H1 (cell line): Measurements from ENCODE around the gene BCL2. TPM values are rescaled to one million over a fixed set of nuclear protein-coding genes. Genes with fewer than 3 reads are reported as not detected.

ENCODE experiments used
- CTCF ChIA-PET: fragments of 300-600 bp; sonication (Branson Sonifier 250); formaldehyde crosslinking; loops from one replicate; lab custom pipeline; 2021; ENCODE audit not compliant: partially characterized antibody; lab: Charles Lee
- POLR2A ChIA-PET: fragments of 300-600 bp; sonication (Branson Sonifier 250); formaldehyde crosslinking; loops from one replicate; lab custom pipeline; 2021; ENCODE audit warnings: inconsistent platforms; ENCODE audit not compliant: partially characterized antibody; lab: Charles Lee
- DNase-seq, 2 experiments: peaks; one replicate each; pipeline versions ENCODE4 v3.0.0 to v3.0.0-alpha.2; 2010 to 2022; ENCODE audit warnings: low spot score in 2 of 2, low read depth in 1 of 2, mixed read lengths in 1 of 2
- FAIRE-seq: peaks from 2 replicates; lab custom pipeline; 2011; peaks lifted over from hg19 to GRCh38; lab: Jason Lieb, UNC
- H2AFZ ChIP-seq: 2 replicates; pipeline ENCODE4 v1.8.1; 2012; ENCODE audit warnings: low read length, inconsistent platforms
- H2AK5ac ChIP-seq: 2 replicates; pipeline ENCODE4 v1.6.1; 2013; ENCODE audit warnings: low read depth, low read length
- H2BK120ac ChIP-seq: replicated peaks from 2 replicates; pipeline ENCODE3; 2013; ENCODE audit warnings: low read depth, low read length, inconsistent platforms
- H2BK12ac ChIP-seq: 2 replicates; pipeline ENCODE4 v1.6.1; 2013; ENCODE audit warnings: low read depth, low read length
- H2BK15ac ChIP-seq: 2 replicates; pipeline ENCODE4 v1.6.1; 2013; ENCODE audit warnings: low read length
- H2BK20ac ChIP-seq: 2 replicates; pipeline ENCODE4 v1.6.1; 2013; ENCODE audit warnings: low read length
- H2BK5ac ChIP-seq: 2 replicates; pipeline ENCODE4 v1.6.1; 2013; ENCODE audit warnings: low read depth, low read length
- H3K14ac ChIP-seq: 2 replicates; pipeline ENCODE4 v1.6.1; 2013; ENCODE audit warnings: inconsistent platforms; ENCODE audit not compliant: insufficient read length
- H3K18ac ChIP-seq: 2 replicates; pipeline ENCODE4 v1.6.1; 2013; ENCODE audit warnings: low read length; ENCODE audit errors: extremely low read depth
- H3K23ac ChIP-seq: 2 replicates; pipeline ENCODE4 v1.6.1; 2013; ENCODE audit warnings: inconsistent platforms; ENCODE audit not compliant: insufficient read length
- H3K23me2 ChIP-seq: 2 replicates; pipeline ENCODE4 v1.6.1; 2013; ENCODE audit warnings: low read depth, low read length
- H3K27ac ChIP-seq: 2 replicates; pipeline ENCODE4 v1.6.1; 2011; ENCODE audit warnings: low read depth, low read length, inconsistent platforms
- H3K27me3 ChIP-seq, 4 experiments: replicated peaks in 1 of 4; 1 replicate in 1 of 4; 2 replicates in 3 of 4; pipeline versions ENCODE4 v1.6.1 to v1.8.1; 2011 to 2013; ENCODE audit warnings: low read length in 3 of 4, mild to moderate bottlenecking in 3 of 4, inconsistent platforms in 2 of 4, mixed read lengths in 2 of 4, moderate library complexity in 1 of 4; ENCODE audit not compliant: control insufficient read depth in 3 of 4, insufficient read depth in 3 of 4; ENCODE audit errors: extremely low read depth in 1 of 4
- H3K36me3 ChIP-seq, 4 experiments: 2 replicates each; pipeline versions ENCODE4 v1.6.1 to v1.8.1; 2011 to 2013; ENCODE audit warnings: mild to moderate bottlenecking in 4 of 4, low read length in 3 of 4, moderate library complexity in 2 of 4, control low read depth in 1 of 4, inconsistent platforms in 1 of 4; ENCODE audit not compliant: insufficient read depth in 4 of 4, control insufficient read depth in 2 of 4
- H3K4ac ChIP-seq: replicated peaks from 2 replicates; pipeline ENCODE3; 2013; ENCODE audit warnings: low read length, low read depth, mixed read lengths, inconsistent platforms; ENCODE audit not compliant: insufficient read length
- H3K4me1 ChIP-seq, 4 experiments: replicated peaks in 1 of 4; 1 replicate in 1 of 4; 2 replicates in 3 of 4; pipeline versions ENCODE4 v1.6.1 to v1.8.1; 2011 to 2013; ENCODE audit warnings: low read length in 3 of 4, inconsistent platforms in 2 of 4, mixed read lengths in 1 of 4; ENCODE audit not compliant: insufficient read depth in 4 of 4, control insufficient read depth in 3 of 4
- H3K4me2 ChIP-seq, 2 experiments: 2 replicates each; pipeline versions ENCODE4 v1.6.1 to v1.8.1; 2011 to 2013; ENCODE audit warnings: low read depth in 2 of 2, low read length in 2 of 2, control low read depth in 1 of 2, inconsistent platforms in 1 of 2, mild to moderate bottlenecking in 1 of 2; ENCODE audit not compliant: insufficient read depth in 1 of 2
- H3K4me3 ChIP-seq, 4 experiments: fragments of 200-600, 300-600 bp in 1 of 4; sonication (generic), shearing (Covaris generic), sonication (Bioruptor Twin) in 1 of 4; 2 replicates each; pipeline versions ENCODE4 v1.5.1 to v1.8.1; 2011 to 2016; ENCODE audit warnings: low read length in 4 of 4, low read depth in 3 of 4, control low read depth in 2 of 4, inconsistent platforms in 2 of 4, mild to moderate bottlenecking in 2 of 4, mixed read lengths in 1 of 4, moderate library complexity in 1 of 4; ENCODE audit not compliant: insufficient read depth in 2 of 4; ENCODE audit errors: extremely low read depth in 1 of 4
- H3K56ac ChIP-seq: replicated peaks from 2 replicates; pipeline ENCODE3; 2013; ENCODE audit warnings: low read depth, mild to moderate bottlenecking, mixed read lengths, low read length, inconsistent platforms; ENCODE audit not compliant: insufficient read length
- H3K79me1 ChIP-seq: 2 replicates; pipeline ENCODE4 v1.6.1; 2013; ENCODE audit warnings: low read depth, low read length, control low read depth
- H3K79me2 ChIP-seq, 2 experiments: 2 replicates each; pipeline versions ENCODE4 v1.6.1 to v1.8.1; 2012 to 2013; ENCODE audit warnings: low read length in 2 of 2, mild to moderate bottlenecking in 2 of 2, inconsistent platforms in 1 of 2; ENCODE audit not compliant: insufficient read depth in 2 of 2, control insufficient read depth in 1 of 2
- H3K9ac ChIP-seq, 4 experiments: replicated peaks in 1 of 4; 1 replicate in 1 of 4; 2 replicates in 3 of 4; pipeline versions ENCODE4 v1.6.1 to v1.8.1; 2011 to 2013; ENCODE audit warnings: low read depth in 3 of 4, low read length in 3 of 4, control low read depth in 2 of 4, mild to moderate bottlenecking in 2 of 4, moderate library complexity in 2 of 4, inconsistent platforms in 1 of 4; ENCODE audit errors: extremely low read depth in 1 of 4
- H3K9me3 ChIP-seq, 2 experiments: 2 replicates each; pipeline versions ENCODE4 v1.6.1 to v1.8.1; 2012 to 2013; ENCODE audit warnings: mild to moderate bottlenecking in 2 of 2, moderate library complexity in 2 of 2, control low read depth in 1 of 2, inconsistent platforms in 1 of 2, low read depth in 1 of 2, low read length in 1 of 2, mixed read lengths in 1 of 2; ENCODE audit not compliant: insufficient read depth in 2 of 2
- H4K20me1 ChIP-seq, 2 experiments: replicated peaks in 1 of 2; 2 replicates each; pipeline versions ENCODE3 to v1.8.1; 2011 to 2013; ENCODE audit warnings: inconsistent platforms in 2 of 2, low read length in 2 of 2, mild to moderate bottlenecking in 1 of 2; ENCODE audit not compliant: insufficient read depth in 2 of 2, control insufficient read depth in 1 of 2
- H4K5ac ChIP-seq: 2 replicates; pipeline ENCODE4 v1.6.1; 2013; ENCODE audit warnings: low read length, low read depth, mixed read lengths, inconsistent platforms; ENCODE audit not compliant: insufficient read length
- H4K8ac ChIP-seq: 2 replicates; pipeline ENCODE4 v1.8.0; 2013; ENCODE audit warnings: mild to moderate bottlenecking, moderate library complexity, low read length, inconsistent platforms; ENCODE audit not compliant: insufficient read depth; ENCODE audit errors: extremely low read depth
- H4K91ac ChIP-seq: replicated peaks from 2 replicates; pipeline ENCODE3; 2013; ENCODE audit warnings: low read length, mixed read lengths, inconsistent platforms; ENCODE audit not compliant: insufficient read length
- BRCA1 ChIP-seq: IDR thresholded peaks from 2 replicates; pipeline ENCODE4 v1.6.1; 2012; ENCODE audit warnings: low read depth, low read length, improper control_type of control experiment
- HDAC6 ChIP-seq: IDR thresholded peaks from one replicate; pipeline ENCODE4 v1.7.1; 2012; ENCODE audit warnings: low read depth, mild to moderate bottlenecking, inconsistent platforms, low read length, moderate library complexity
- MAX ChIP-seq: IDR thresholded peaks from 2 replicates; pipeline ENCODE4 v1.6.1; 2012; ENCODE audit warnings: inconsistent platforms
- WGBS, 2 experiments: shearing (Covaris generic) in 1 of 2; methylation state at CpG; one replicate each; pipeline versions ENCODE4 v1.1.6 to v1.1.7; 2013 to 2015; ENCODE audit warnings: low lambda C conversion rate in 2 of 2, mixed read lengths in 2 of 2, inconsistent platforms in 1 of 2, low coverage in 1 of 2, missing lambda C conversion rate in 1 of 2; ENCODE audit not compliant: insufficient replicate concordance in 2 of 2, insufficient coverage in 1 of 2, insufficient read length in 1 of 2; ENCODE audit errors: extremely low coverage in 1 of 2, missing lambda C conversion rate in 1 of 2; 5-methylcytosine and 5-hydroxymethylcytosine counted together
- polyA plus RNA-seq, 7 experiments: library from polyadenylated mRNA; depleted of rRNA in 3 of 7; stranded (reverse) in 5 of 7; unstranded in 2 of 7; fragments of >200 nt in 5 of 7; fragments of 200-250 nt in 2 of 7; gene quantifications; 1 replicate in 5 of 7; 2 replicates in 1 of 7; 4 replicates in 1 of 7; pipeline versions ENCODE4 v1.2.1 to v1.2.3, GENCODE V29; 2011 to 2013; ENCODE audit warnings: missing spikeins in 2 of 7, mixed read lengths in 2 of 7
- total RNA-seq: library from RNA; stranded (reverse); fragmentation: NEBNext Ultra II Directional; extraction: Animal tissue kit (Norgen Biotek cat#: 25700); gene quantifications from 2 replicates; pipeline ENCODE4 v1.2.1, GENCODE V29; 2021

BCL2 gene
- total and polyA plus RNA-seq, 2 of the 8 experiments (the other 6 are each of a cell fraction or from before 2014, with no cell fraction given) = 0.59 to 4.5 TPM

GRCh38 chr18:63106727-63107126 lies 212.8 kb downstream of the BCL2 start:
- Histone ChIP-seq H3K18ac (no peak overlapping the region), H3K36me3 (no peaks in the 10 kb centered on the region), H2BK15ac (no peak overlapping the region), H2BK5ac (no peak overlapping the region), H4K20me1 (peaks cover 0 to 9% of the 10 kb centered on the region in 2 experiments), H3K4me3 (no peak overlapping the region), H2AFZ (no peak overlapping the region), H4K8ac (no peak overlapping the region; the same call in 1 of the 2 replicates), H2AK5ac (no peak overlapping the region), H3K27ac (no peak overlapping the region), H3K9me3 (no peaks in the 10 kb centered on the region; a peak in 1 of 4 replicates), H2BK20ac (no peak overlapping the region), H3K14ac (no peak overlapping the region), H3K79me1 (no peaks in the 10 kb centered on the region), H3K23me2 (peaks cover 9% of the 10 kb centered on the region; the same call in 1 of the 2 replicates), H2BK120ac (no peak overlapping the region), H3K27me3 (no peaks in the 10 kb centered on the region), H3K4me1 (peaks cover 0 to 3% (median 0%) of the 10 kb centered on the region in 4 experiments; a peak in 2 of 7 replicates), H3K23ac (no peak overlapping the region), H3K9ac (no peak overlapping the region), H4K5ac (no peak overlapping the region), H3K79me2 (no peaks in the 10 kb centered on the region), H3K56ac (no peak overlapping the region), H3K4ac (no peak overlapping the region), H2BK12ac (no peak overlapping the region), H4K91ac (no peak overlapping the region), H3K4me2 (no peak overlapping the region)
- TF ChIP-seq HDAC6 (no peak), MAX (no peak), BRCA1 (no peak)
- POLR2A ChIA-PET = no interaction called here
- 95% methylated on average over 3 of the region's 3 CpGs; no CpG with 5 or more reads in 1 of the 2 experiments for WGBS, 2 experiments
- no peak for FAIRE-seq
- CTCF ChIA-PET = interaction anchor here (0.7 to 2.7 kb wide), 2 partner anchors 79 to 82 kb away, joined by 3 to 7 read pairs; no protein-coding TSS in a partner anchor
- no peak for DNase-seq
